ENCODE data around the gene ANLN.
A peak's percentile ranks its signal among the peaks of the same experiment; 100 is the strongest.
"Not testable (repeated sequence)": the region's sequence is repeated elsewhere in the genome, so short reads cannot be mapped to it uniquely, and the experiment has no call there.

ANLN gene

DNA sequence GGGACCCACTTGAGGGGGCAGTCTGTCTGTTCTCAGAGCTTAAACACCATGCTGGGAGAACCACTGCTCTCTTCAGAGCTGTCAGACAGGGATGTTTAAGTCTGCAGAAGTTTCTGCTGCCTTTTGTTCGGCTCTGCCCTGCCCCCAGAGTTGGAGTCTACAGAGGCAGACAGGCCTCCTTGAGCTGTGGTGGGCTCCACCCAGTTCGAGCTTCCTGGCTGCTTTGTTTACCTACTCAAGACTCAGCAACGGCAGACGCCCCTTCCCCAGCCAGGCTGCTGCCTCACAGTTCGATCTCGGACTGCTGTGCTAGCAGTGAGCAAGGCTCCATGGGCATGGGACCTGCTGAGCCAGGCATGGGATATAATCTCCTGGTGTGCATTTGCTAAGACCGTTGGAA, 11.1 kb upstream of the ANLN start:
- DNase-seq: not testable (repeated sequence)

DNA sequence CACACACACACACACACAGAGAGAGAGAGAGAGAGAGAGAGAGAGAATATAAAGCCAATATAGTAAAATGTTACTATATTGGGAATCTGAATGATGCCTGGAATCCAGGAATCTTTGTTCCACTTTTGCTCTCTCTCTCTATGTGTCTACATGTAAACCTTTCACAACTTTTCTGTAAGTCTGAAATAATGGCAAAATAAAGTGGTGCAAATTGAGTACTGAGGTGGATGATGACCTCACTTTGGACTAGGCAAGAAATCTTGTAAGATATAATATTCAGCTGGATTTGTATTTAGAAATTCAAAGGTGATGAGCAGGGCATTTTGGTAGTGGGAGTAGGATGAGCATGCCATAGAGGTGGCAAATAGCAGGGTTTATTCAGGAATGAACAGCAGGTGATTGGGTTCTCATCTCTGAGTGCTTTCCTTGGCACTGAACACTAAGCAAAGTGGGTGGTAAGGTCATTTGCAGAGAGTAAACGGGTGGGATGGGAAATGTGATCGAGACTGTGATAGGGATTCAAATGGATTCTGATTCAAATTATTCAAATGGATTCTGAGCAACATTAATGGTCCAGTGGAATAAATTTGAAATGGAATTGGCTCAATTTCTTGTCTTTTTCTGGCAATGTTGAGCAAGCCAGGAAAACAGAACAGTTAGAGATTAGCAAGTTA, 9.7 kb upstream of the ANLN start:
- no peak for DNase-seq

- DNase-seq: no peak
Measured at GRCh38 chr7:36381056-36381455, 8.6 kb upstream of the ANLN start.

DNA sequence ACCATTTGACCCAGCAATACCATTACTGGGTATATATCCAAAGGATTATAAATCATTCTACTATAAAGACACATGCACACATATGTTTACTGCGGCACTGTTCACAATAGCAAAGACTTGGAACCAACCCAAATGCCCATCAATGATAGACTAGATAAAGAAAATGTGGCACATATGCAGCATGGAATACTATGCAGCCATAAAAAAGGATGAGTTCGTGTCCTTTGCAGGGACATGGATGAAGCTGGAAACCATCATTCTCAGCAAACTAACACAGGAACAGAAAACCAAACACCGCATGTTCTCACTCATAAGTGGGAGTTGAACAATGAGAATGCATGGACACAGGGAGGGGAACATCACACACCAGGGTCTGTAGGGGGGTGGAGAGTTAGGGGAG, 6.4 kb upstream of the ANLN start:
- not testable (repeated sequence) for DNase-seq

- not testable (repeated sequence) for DNase-seq
Measured at GRCh38 chr7:36385646-36386045, 4.0 kb upstream of the ANLN start.

DNA sequence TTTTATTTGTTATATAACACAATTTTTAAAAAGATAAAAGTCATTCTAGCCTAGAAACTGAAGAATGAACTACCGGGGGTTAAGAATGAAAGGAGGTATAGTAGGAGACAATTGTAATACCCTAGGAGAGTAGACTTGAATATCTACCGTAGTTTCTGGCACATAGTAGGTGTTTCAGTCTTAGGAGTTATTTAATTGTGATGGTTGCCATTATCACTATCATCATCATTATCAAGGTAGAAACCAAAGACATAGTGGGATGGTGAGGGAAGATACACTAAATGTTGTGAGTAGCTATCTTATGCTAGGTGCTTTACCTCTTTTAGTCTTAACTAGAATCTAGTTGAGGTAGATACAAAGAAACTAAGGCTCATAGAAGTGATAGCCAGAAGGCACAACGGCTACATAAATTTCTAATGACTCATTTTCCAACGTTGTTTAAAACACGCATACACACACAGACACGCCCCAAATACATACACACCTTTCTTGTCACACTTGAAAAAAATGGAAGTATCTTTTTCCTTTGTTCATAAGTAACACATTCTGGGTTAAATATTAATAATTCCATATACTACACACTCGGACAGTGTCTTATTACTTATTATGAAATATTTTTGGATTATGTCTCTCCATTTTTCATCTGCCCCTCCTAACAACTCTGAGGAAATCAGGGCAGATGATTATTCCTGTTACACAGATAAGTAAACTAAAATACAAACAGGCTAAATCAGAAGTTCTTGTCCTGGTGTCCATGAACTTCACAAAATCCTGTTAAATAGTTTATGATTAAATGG, 2.0 kb upstream of the ANLN start:
- no peak for DNase-seq

DNA sequence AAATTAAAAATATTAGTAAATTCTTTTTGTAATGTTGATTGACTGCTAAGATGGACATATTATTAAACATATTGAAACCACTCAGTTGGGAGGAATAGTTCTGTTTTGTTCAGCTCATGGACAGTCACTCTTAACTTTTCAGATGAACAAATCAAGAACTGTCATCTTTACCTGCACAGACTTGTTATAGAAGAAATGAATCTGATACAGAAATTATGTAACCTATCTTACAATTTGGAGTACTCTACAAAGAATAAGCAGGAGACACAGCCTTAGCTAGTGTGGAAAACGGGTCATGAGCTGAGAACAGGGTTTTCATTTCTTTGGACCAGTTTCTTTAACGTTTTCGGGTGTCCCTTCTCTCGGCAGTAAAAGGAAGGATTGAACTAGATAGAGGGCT, 1.2 kb upstream of the ANLN start:
- DNase-seq: no peak

- peak in 4 of 5 donors; percentile 14 to 65 (median 22) for DNase-seq
Measured at GRCh38 chr7:36390199-36391090, 783 bp downstream of the ANLN start.

- DNase-seq: peak in 1 of 5 donors; percentile 65
Measured at GRCh38 chr7:36391436-36392198, 2.0 kb downstream of the ANLN start.

DNA sequence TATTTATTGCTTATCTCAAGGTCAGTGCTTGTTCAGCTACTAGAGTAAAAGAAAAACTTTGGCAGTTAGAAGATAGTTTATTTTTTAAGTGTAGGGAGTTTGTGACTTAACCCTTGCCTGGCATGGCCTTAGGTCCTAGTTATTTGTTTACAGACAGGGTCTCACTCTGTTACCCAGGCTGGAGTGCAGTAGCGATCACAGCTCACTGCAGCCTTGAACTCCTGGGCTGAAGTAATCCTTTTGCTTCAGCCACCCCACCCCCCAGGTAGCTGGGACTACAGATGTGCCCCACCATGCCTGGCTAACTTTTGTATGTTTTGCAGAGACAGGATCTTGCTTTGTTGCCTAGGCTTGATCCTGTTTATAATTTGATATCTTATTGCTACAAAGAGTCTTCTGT, 4.2 kb downstream of the ANLN start:
- no peak for DNase-seq

- no peak for DNase-seq
Measured at GRCh38 chr7:36395171-36395894, 5.7 kb downstream of the ANLN start.

DNA sequence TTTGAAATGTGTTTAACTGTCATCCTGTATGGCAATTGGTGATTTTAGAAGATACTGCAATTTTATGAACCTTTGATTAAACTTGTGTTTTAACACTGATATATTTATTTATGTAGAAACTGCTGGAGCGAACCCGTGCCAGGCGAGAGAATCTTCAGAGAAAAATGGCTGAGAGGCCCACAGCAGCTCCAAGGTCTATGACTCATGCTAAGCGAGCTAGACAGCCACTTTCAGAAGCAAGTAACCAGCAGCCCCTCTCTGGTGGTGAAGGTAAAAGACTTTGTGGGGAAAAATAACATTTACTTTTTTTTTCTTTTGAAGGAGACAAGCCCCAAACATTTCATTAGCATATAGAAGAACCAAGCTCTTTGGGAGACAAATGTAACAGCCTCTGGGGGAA, 6.5 kb downstream of the ANLN start:
- DNase-seq: no peak

DNA sequence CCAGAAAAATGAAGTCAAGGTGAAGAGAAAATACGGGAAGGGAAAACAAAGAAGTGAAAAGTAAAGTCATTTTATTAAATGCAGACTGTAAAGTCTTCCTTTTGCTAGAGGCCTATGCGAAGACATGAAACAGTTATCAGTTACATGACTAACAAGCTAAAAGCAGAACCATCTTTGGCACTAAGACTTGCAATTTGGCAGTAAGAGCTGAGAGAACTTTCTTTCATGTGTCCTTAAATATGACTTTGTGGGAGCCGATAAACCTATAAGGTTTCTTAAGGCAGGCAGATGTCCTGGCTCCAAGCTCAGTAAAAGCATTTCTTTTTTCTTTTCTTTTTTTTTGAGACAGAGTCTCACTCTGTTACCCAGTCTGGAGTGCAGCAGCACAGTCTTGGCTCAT, 10.4 kb downstream of the ANLN start:
- no peak for DNase-seq

GRCh38 chr7:36400606-36401005, 10.9 kb downstream of the ANLN start:
- no peak for DNase-seq

- no peak for DNase-seq
Measured at GRCh38 chr7:36403452-36403851, 13.8 kb downstream of the ANLN start.

DNA sequence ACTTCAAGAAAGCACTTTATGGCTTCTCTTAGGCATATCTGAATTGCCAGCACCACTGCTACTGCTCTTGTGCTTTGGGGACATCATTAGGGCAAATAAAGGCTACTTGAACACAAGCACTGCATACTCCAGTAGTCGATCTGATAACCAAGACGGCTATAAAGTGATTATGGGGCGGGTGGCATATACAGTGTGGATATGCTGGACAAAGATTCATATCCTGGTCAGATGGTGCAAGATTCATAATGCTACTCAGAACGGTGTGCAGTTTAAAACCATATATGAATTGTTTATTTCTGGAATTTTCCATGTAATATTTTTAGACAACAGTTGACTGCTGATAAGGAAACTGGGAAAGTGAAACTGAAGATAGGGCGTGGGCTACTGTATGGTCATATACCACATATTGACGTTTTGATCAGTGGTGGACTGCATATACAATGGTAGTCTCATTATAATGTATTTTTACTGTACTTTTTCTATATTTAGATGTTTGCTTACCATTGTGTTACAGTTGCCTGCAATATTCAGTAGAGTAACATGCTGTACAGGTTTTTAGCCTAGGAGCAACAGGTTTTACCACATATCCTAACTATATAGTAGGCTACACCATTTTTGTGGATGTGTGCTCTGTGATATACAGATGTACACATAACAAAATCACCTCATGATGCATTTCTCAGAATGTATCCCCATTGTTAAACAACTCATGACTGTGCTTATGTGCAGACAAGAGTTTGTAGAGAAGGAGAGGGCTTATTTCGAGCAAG, 15.2 kb downstream of the ANLN start:
- DNase-seq: no peak

- no peak for DNase-seq
Measured at GRCh38 chr7:36405409-36405803, 15.7 kb downstream of the ANLN start.

DNA sequence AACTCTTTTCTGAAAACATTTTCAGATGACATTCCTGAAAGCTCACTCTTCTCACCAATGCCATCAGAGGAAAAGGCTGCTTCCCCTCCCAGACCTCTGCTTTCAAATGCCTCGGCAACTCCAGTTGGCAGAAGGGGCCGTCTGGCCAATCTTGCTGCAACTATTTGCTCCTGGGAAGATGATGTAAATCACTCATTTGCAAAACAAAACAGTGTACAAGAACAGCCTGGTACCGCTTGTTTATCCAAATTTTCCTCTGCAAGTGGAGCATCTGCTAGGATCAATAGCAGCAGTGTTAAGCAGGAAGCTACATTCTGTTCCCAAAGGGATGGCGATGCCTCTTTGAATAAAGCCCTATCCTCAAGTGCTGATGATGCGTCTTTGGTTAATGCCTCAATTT, 16.5 kb downstream of the ANLN start:
- DNase-seq: no peak

- no peak for DNase-seq
Measured at GRCh38 chr7:36407636-36408550, 18.2 kb downstream of the ANLN start.

DNA sequence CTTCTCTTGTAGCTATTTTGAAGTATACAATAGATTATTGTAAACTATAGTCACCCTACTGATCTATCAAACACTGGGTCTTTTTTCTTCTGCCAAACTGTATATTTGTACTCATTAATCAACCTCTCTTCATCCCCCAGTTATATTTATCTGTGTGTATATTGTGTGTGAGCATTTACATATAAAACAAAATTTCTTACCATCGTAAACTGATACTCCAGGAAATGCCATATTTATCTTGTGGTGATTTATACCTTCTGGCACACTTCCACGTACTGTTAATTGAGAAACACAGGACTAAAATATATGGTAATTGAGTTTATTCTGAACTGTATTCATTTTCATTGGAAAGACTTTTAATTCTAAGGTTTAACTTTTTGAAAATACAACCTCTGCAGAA, 18.9 kb downstream of the ANLN start:
- no peak for DNase-seq
